HEK293 (cell line): Measurements from ENCODE around the gene FMO2.

Experiments used
- SP2 ChIP-seq: fragments of 450-650 bp; formaldehyde crosslinking; IDR thresholded peaks from 2 replicates; pipeline ENCODE4 v1.5.1; 2016; ENCODE audit warnings: missing biosample characterization, missing genetic modification characterization
- ZNF274 ChIP-seq, 2 experiments: fragments of 200-500 bp in 1 of 2; fragments of 450-650 bp in 1 of 2; sonication (Bioruptor generic) in 1 of 2; formaldehyde crosslinking in 1 of 2; IDR thresholded peaks; 2 replicates each; pipeline versions ENCODE4 v1.5.1 to v1.6.1; 2014 to 2016; ENCODE audit warnings: borderline replicate concordance in 1 of 2, inconsistent platforms in 1 of 2, low read length in 1 of 2, missing biosample characterization in 1 of 2, missing genetic modification characterization in 1 of 2
- ZNF416 ChIP-seq: fragments of 450-650 bp; formaldehyde crosslinking; IDR thresholded peaks from 2 replicates; pipeline ENCODE4 v1.5.1; 2016; ENCODE audit warnings: missing biosample characterization, missing genetic modification characterization
- ZNF514 ChIP-seq: fragments of 450-650 bp; formaldehyde crosslinking; IDR thresholded peaks from 2 replicates; pipeline ENCODE4 v1.5.1; 2016; ENCODE audit warnings: missing biosample characterization, missing genetic modification characterization
- ZNF76 ChIP-seq: fragments of 450-650 bp; formaldehyde crosslinking; IDR thresholded peaks from 2 replicates; pipeline ENCODE4; 2016; ENCODE audit warnings: low read depth, missing biosample characterization, missing genetic modification characterization, borderline replicate concordance
- ZNF768 ChIP-seq: fragments of 450-650 bp; formaldehyde crosslinking; IDR thresholded peaks from 2 replicates; pipeline ENCODE4 v1.5.1; 2018; ENCODE audit warnings: missing biosample characterization, mild to moderate bottlenecking, missing genetic modification characterization
- ZNF777 ChIP-seq: fragments of 450-650 bp; formaldehyde crosslinking; IDR thresholded peaks from 2 replicates; pipeline ENCODE4 v1.5.1; 2017; ENCODE audit warnings: missing biosample characterization, missing genetic modification characterization, borderline replicate concordance
- TF ChIP-seq, protein P1 (sequence below): fragments of 450-650 bp; formaldehyde crosslinking; IDR thresholded peaks from 2 replicates; pipeline ENCODE4 v1.5.1; 2016; ENCODE audit warnings: missing biosample characterization, missing genetic modification characterization
- TF ChIP-seq, protein P2 (sequence below): fragments of 450-650 bp; formaldehyde crosslinking; IDR thresholded peaks from 2 replicates; pipeline ENCODE4 v1.5.1; 2016; ENCODE audit warnings: missing biosample characterization, missing genetic modification characterization
- TF ChIP-seq, protein P3 (sequence below): fragments of 450-650 bp; formaldehyde crosslinking; IDR thresholded peaks from 2 replicates; pipeline ENCODE4 v1.5.1; 2016; ENCODE audit warnings: missing biosample characterization, missing genetic modification characterization

DNA sequence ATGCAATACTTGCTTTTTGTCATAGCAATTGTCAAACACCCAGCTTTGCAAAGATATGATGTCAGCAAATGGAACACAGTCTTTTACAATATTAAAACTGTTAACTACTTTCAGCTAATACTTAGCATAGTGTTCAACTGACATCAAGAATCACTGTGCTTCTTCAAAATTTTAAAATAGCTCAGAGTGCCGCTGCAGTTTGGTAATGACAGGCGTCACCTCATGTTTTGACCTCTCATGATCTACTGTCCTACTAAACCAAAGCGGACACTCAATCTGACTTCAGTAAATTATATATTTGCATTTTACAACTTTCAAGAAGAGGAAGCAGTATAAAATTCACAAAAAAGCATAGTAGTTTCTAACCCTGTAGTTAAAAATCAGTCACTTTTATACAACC, 65.2 kb downstream of the FMO2 start:
- TF ChIP-seq ZNF76 (tag by site-specific recombination) (no peak), ZNF274 (IDR thresholded peaks at IDR 0.05; ENCODE audit: low read length) (no peak), ZNF274 (tag by site-specific recombination; IDR thresholded peaks at IDR 0.05; ENCODE audit: borderline replicate concordance) (no peak), ZNF777 (tag by site-specific recombination) (no peak), ZNF768 (tag by site-specific recombination) (no peak), SP2 (tag by site-specific recombination) (no peak), ZNF514 (tag by site-specific recombination) (no peak), ZNF416 (no peak)
- TF ChIP-seq, protein P1, sequence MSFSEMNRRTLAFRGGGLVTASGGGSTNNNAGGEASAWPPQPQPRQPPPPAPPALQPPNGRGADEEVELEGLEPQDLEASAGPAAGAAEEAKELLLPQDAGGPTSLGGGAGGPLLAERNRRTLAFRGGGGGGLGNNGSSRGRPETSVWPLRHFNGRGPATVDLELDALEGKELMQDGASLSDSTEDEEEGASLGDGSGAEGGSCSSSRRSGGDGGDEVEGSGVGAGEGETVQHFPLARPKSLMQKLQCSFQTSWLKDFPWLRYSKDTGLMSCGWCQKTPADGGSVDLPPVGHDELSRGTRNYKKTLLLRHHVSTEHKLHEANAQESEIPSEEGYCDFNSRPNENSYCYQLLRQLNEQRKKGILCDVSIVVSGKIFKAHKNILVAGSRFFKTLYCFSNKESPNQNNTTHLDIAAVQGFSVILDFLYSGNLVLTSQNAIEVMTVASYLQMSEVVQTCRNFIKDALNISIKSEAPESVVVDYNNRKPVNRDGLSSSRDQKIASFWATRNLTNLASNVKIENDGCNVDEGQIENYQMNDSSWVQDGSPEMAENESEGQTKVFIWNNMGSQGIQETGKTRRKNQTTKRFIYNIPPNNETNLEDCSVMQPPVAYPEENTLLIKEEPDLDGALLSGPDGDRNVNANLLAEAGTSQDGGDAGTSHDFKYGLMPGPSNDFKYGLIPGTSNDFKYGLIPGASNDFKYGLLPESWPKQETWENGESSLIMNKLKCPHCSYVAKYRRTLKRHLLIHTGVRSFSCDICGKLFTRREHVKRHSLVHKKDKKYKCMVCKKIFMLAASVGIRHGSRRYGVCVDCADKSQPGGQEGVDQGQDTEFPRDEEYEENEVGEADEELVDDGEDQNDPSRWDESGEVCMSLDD, result no peak
- TF ChIP-seq, protein P2, sequence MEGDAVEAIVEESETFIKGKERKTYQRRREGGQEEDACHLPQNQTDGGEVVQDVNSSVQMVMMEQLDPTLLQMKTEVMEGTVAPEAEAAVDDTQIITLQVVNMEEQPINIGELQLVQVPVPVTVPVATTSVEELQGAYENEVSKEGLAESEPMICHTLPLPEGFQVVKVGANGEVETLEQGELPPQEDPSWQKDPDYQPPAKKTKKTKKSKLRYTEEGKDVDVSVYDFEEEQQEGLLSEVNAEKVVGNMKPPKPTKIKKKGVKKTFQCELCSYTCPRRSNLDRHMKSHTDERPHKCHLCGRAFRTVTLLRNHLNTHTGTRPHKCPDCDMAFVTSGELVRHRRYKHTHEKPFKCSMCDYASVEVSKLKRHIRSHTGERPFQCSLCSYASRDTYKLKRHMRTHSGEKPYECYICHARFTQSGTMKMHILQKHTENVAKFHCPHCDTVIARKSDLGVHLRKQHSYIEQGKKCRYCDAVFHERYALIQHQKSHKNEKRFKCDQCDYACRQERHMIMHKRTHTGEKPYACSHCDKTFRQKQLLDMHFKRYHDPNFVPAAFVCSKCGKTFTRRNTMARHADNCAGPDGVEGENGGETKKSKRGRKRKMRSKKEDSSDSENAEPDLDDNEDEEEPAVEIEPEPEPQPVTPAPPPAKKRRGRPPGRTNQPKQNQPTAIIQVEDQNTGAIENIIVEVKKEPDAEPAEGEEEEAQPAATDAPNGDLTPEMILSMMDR (tag by site-specific recombination), result no peak
- TF ChIP-seq, protein P3, sequence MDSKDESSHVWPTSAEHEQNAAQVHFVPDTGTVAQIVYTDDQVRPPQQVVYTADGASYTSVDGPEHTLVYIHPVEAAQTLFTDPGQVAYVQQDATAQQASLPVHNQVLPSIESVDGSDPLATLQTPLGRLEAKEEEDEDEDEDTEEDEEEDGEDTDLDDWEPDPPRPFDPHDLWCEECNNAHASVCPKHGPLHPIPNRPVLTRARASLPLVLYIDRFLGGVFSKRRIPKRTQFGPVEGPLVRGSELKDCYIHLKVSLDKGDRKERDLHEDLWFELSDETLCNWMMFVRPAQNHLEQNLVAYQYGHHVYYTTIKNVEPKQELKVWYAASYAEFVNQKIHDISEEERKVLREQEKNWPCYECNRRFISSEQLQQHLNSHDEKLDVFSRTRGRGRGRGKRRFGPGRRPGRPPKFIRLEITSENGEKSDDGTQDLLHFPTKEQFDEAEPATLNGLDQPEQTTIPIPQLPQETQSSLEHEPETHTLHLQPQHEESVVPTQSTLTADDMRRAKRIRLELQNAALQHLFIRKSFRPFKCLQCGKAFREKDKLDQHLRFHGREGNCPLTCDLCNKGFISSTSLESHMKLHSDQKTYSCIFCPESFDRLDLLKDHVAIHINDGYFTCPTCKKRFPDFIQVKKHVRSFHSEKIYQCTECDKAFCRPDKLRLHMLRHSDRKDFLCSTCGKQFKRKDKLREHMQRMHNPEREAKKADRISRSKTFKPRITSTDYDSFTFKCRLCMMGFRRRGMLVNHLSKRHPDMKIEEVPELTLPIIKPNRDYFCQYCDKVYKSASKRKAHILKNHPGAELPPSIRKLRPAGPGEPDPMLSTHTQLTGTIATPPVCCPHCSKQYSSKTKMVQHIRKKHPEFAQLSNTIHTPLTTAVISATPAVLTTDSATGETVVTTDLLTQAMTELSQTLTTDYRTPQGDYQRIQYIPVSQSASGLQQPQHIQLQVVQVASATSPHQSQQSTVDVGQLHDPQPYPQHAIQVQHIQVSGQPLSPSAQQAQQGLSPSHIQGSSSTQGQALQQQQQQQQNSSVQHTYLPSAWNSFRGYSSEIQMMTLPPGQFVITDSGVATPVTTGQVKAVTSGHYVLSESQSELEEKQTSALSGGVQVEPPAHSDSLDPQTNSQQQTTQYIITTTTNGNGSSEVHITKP, result no peak
